Adrenal gland (tissue), 5 donors: Measurements from ENCODE around the gene SNAP25.

Source experiments
- CTCF ChIP-seq, 6 experiments: fragments of 450-650 bp in 4 of 6; fragments of 200-600 bp in 2 of 6; sonication (generic) in 1 of 6; IDR thresholded peaks; 1 replicate in 5 of 6; 2 replicates in 1 of 6; pipeline versions ENCODE4 v1.5.1 to v1.8.0; 2016 to 2021; ENCODE audit warnings: antibody characterized with exemption in 6 of 6, mild to moderate bottlenecking in 2 of 6, moderate library complexity in 1 of 6
- POLR2A ChIP-seq, 2 donors: fragments of 450-650 bp; IDR thresholded peaks; one replicate each; pipeline ENCODE4 v1.6.1; 2017; ENCODE audit warnings: antibody characterized with exemption in 2 of 2, mild to moderate bottlenecking in 2 of 2, moderate library complexity in 1 of 2
- donor health status: DM: no; HTN: no; CAD: no.

GRCh38 chr20:10221021-10221420, 2.4 kb downstream of the SNAP25 start:
- TF ChIP-seq CTCF (IDR thresholded peaks at IDR 0.05) (no peak), POLR2A (IDR thresholded peaks at IDR 0.05) (no peak)
